Astrocyte of the hippocampus (primary cell): ENCODE results near the gene NR1I2.

Experiments used
- DNase-seq: peaks from one replicate; pipeline ENCODE4 v3.0.0; 2011; ENCODE audit warnings: low read depth, low spot score

The NR1I2 gene

GRCh38 chr3:119781330-119782198, at the start of gene NR1I2:
NR1I2 (plus strand) TSS chr3:119782101.
- DNase-seq: no peak

- no peak for DNase-seq
Measured at GRCh38 chr3:119733812-119734211, 48.1 kb upstream of the NR1I2 start.

- no peak for DNase-seq
Measured at GRCh38 chr3:119738741-119739140, 43.2 kb upstream of the NR1I2 start.

GRCh38 chr3:119741657-119742590, 40.0 kb upstream of the NR1I2 start:
- no peak for DNase-seq

GRCh38 chr3:119743921-119744320, 38.0 kb upstream of the NR1I2 start:
- DNase-seq: no peak

DNA sequence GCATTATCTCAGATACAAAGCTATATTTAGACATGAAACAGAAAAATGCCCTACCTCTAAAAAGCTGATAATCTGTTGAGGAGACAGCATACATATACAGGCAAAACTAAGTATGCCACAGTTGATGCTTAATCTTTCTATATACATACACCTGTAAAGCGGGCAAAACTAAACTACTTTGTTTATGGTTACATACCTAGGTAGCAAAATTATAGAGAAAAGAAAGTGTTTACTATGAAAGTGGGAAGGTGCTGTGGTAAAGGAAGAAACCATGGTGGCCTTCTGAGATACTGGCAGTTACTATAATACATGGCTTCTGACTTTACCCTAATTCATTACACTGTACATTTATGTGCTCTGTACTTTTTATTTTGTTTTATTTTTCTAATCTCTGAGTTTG, 36.0 kb upstream of the NR1I2 start:
- no peak for DNase-seq

DNA sequence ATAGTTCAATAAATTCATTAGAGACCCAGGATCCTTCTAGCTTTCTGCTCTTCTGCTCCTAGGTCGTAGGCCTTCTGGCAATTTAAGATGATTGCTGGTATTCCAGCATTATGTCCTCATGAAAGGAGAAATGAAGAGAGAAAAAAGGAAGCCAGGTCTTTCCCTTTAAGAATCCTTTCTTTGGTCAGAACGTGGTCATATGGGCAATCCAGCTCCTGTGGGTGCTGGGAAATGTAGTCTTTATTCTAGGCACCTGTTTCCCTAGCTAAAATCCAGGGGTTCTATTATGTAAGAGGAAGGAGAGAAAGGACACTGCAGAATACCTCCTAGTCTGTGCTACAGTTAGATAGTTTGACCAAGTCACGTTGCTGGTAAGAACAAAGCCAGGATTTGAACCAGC, 35.5 kb upstream of the NR1I2 start:
- DNase-seq: no peak

- DNase-seq: no peak
Measured at GRCh38 chr3:119747357-119747756, 34.5 kb upstream of the NR1I2 start.

DNA sequence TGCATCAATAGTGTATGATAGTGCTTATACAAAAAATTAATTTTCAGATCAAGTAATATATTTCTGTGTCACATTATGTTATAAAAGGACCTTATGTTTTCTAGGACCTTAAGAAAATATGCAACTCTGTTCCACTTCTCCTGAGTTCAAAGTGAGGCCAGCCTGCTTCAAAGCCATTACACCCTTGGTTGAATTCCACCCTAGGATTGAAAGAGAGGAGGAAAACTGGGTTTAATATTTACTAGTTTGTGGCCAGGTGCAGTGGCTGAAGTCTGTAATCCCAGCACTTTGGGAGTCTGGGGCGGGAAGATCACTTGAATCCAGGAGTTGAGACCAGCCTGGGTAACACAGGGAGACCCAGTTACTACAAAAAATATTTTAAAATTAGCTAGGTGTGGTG, 32.9 kb upstream of the NR1I2 start:
- no peak for DNase-seq

DNA sequence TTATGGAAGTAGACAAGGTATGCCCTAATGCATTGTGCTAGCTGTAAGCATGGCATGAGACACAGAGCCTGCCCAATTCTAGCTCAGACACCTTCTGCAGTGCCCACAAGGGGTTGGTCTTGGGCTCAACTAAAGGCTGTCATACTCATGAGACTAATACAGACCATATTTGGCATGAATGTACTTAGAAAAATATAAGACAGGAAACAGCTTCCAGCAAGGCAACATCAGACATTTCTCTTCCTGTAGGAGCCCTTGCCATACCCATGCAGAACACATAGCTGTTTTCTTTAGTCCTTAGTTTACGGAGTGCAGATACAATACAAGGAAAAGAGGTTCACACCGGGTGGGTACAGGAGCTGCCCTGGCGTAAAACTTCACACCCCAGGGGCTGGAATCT, 30.5 kb upstream of the NR1I2 start:
- DNase-seq: no peak

- no peak for DNase-seq
Measured at GRCh38 chr3:119759962-119760361, 21.9 kb upstream of the NR1I2 start.

DNA sequence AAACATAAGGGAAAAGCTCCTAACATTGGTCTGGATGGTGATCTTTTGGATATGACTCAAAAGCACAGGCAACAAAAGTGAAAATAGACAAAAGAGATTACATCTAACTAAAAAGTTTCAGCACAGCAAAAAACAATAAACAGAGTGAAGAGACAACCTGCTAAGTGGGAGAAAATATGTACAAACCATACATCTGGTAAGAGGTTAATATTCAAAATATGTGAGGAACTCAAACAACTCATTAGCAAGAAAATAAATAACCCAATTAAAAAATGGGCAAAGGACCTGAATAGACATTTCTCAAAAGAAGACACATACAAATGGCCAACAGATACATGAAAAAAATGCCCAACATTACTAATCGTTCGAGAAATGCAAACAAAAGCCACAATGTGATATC, 19.0 kb upstream of the NR1I2 start:
- DNase-seq: no peak

GRCh38 chr3:119763466-119763865, 18.4 kb upstream of the NR1I2 start:
- DNase-seq: no peak

GRCh38 chr3:119765239-119765638, 16.7 kb upstream of the NR1I2 start:
- no peak for DNase-seq

DNA sequence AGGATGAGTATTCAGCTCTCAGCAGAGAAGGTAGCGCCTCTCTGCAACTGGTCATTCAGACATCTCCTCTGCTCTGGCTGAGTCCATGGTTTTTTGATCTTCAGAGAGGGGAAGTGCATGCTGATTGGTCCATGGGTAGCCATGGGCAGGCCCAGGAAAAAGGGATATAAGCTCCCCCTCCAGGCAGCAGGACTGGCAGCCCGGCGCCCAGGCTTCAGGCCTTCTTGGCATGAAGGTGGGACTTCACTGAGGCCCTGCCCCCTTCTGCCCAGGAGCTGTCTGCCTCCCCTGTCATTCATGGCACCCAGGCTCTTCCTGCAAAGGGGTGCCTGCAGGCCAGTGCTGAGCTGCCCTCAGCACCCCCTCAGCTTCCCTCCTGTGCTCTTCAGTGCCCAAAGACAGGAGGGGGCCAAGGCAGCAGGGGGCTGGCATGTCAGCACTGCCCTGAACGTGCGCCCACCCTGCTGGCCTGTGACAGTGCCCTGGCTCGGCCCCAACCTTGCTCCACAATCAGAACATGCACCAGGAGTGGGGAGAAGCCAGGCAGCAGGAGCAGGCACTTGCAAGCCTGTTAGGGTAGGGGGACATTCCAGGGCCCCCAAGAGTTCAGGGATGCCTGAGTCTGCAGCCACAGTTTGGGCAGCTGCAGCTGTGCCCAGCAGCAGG, 13.8 kb upstream of the NR1I2 start:
- DNase-seq: no peak

DNA sequence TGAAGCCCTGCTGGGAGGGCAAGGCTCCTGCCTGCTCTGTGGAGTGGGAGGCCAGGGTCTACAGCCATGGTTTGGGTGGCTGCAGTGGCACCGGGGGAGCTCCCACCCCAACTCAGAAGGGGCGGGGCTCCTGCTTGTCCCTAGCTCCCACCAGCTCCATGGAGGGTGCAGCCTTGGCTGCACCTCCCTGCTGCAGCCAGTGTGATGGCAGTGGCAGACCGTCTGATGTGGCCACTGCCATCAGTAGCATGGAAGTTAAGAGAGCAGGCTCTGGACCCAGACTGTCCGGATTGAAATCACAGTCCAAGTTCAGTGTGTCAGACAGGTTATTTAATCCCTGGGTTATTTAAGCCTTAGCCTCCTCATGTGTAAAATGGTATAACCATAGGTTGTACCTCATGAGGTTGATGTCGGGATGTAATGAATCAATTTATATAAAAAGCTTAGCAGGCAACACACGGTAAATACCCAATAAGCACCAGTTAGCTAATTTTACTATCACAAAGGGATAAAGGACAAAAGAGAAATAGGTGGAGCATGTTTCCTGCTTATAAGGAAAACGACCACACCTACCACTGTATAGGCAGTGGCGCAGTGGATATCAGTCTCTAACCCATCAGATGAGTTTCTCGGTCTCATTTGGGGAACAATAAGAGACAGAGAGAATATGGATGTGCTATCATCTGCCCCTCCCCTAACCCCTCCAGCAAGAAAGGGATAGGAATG, 13.1 kb upstream of the NR1I2 start:
- no peak for DNase-seq

GRCh38 chr3:119769394-119770149, 12.3 kb upstream of the NR1I2 start:
- peak; percentile 53 for DNase-seq

DNA sequence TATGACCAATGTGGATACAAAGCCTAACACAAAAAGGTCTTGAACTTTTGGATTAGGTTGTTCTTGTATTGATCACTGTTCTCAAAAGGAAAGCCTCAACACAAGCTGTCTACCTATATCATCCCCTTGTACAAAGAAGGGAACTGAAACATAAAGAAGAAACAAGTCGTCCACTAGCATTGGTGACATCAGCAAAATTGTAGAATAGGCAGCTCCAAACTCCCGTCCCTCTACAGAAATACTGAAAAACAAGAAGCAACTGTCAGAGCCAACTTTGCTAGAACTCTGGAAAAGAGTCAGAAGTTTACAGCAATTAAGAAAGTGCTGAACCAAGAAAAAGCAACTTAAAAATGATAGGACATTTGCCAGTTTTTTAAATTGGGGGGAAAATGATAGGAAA, 7.5 kb upstream of the NR1I2 start:
- DNase-seq: no peak

- DNase-seq: no peak
Measured at GRCh38 chr3:119776304-119776703, 5.6 kb upstream of the NR1I2 start.

DNA sequence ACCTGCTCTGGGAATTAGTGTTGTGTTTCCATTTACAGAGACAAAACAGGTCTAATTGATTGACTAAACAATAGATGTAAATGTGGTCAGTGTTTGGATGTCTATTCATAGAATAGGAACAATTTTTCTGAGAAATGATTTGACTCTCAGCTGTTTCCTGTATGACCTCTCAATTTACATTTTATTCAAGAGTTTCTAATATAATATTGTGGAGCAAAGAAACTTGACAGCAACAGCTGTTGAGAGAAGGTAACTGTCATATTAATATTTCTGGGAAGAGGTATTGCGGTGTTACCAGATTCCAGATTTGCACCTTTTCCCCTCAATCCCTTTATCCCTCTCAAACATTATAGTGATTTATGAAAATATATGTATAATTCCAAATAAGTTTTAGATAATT, 3.7 kb upstream of the NR1I2 start:
- no peak for DNase-seq

DNA sequence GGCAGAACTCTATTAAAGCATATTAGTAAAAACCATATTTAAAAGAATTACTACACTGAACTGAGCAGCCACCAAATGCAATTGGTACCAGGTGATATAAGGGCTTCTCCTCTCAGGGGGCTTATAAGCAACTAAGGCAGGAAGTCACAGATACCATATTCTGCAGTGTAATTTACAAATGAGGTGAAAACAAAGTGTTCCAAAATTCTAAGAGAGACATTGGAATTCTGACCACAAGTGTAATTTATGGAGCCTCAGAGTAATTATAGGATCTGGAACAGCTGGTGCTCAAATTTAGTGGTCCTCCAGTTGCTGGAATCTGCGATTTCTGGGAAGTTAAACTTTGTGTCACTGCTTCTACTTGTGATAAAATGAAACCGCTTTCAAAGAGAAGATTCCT, 3.1 kb upstream of the NR1I2 start:
- no peak for DNase-seq
